K562 (cell line): ENCODE measurements around the gene ANKH. TPM values are rescaled to one million over a fixed set of nuclear protein-coding genes. Genes with fewer than 3 reads are reported as not detected.

Experiments used
- ATAC-seq: fragments of 200-7000 bp; cut with Tn5 transposase; 3 replicates; pipeline ENCODE4 v1.9.1; 2020; ENCODE audit warnings: moderate library complexity
- BruUV-seq: library from RNA; stranded (reverse); fragments of 400-500 nt; replicated peaks from 2 replicates; lab custom pipeline; 2021; lab: Mats Ljungman, UMichigan
- CTCF ChIA-PET: fragments of 300-600 bp; formaldehyde crosslinking; extraction: SDS; loops from one replicate; lab custom pipeline; 2021; ENCODE audit warnings: low intra/inter-chr PET ratio; lab: Yijun Ruan, JAX
- POLR2A ChIA-PET: fragments of 300-600, 350-650 bp; sonication (Branson Sonifier 250); formaldehyde crosslinking; extraction: SDS; loops from one replicate; lab custom pipeline; 2021; ENCODE audit warnings: antibody characterized with exemption, inconsistent platforms; lab: Yijun Ruan, JAX
- DNase-seq, 4 experiments: peaks; one replicate each; pipeline versions ENCODE4 v3.0.0 to v3.0.0-alpha.2; 2011 to 2018; ENCODE audit warnings: low spot score in 3 of 4, mixed read lengths in 3 of 4; ENCODE audit errors: extremely low read depth in 1 of 4
- FAIRE-seq: peaks from 2 replicates; lab custom pipeline; 2011; peaks lifted over from hg19 to GRCh38; lab: Jason Lieb, UNC
- H2AFZ ChIP-seq: 2 replicates; pipeline ENCODE4 v1.6.0; 2011; ENCODE audit warnings: low read depth, low read length, control low read depth, inconsistent platforms
- H3K27ac ChIP-seq: fragments of 200-600 bp; 3 replicates; pipeline ENCODE4 v1.8.0; 2011; ENCODE audit warnings: low read depth, mild to moderate bottlenecking, control low read depth, inconsistent platforms, low read length, moderate library complexity, mixed read lengths; ENCODE audit errors: extremely low read depth
- H3K27me3 ChIP-seq, 2 experiments: fragments of 300-600 bp in 1 of 2; 2 replicates in 1 of 2; 3 replicates in 1 of 2; pipeline versions ENCODE4 v1.6.0 to v1.8.0; 2011; ENCODE audit warnings: inconsistent platforms in 2 of 2, low read length in 2 of 2, mild to moderate bottlenecking in 1 of 2, mixed read lengths in 1 of 2, moderate library complexity in 1 of 2; ENCODE audit not compliant: control insufficient read depth in 2 of 2, insufficient read depth in 2 of 2
- H3K36me3 ChIP-seq: fragments of 300-600 bp; 3 replicates; pipeline ENCODE4 v1.8.0; 2011; ENCODE audit warnings: mild to moderate bottlenecking, low read length, inconsistent platforms; ENCODE audit not compliant: control insufficient read depth, insufficient read depth
- H3K4me1 ChIP-seq, 2 experiments: fragments of 200-600 bp in 1 of 2; replicated peaks in 1 of 2; 2 replicates in 1 of 2; 3 replicates in 1 of 2; pipeline versions ENCODE4 v1.5.1 to v1.8.0; 2011; ENCODE audit warnings: inconsistent platforms in 2 of 2, low read length in 2 of 2, mild to moderate bottlenecking in 1 of 2, mixed read lengths in 1 of 2, moderate library complexity in 1 of 2; ENCODE audit not compliant: control insufficient read depth in 2 of 2, insufficient read depth in 2 of 2
- H3K4me2 ChIP-seq: 2 replicates; pipeline ENCODE4 v1.6.1; 2011; ENCODE audit warnings: low read length, control low read depth, inconsistent platforms, mixed read lengths; ENCODE audit not compliant: insufficient read depth
- H3K4me3 ChIP-seq: fragments of 200-600 bp; sonication (generic), shearing (Covaris generic); 2 replicates; pipeline ENCODE4 v1.5.1; 2016; ENCODE audit warnings: control low read depth, inconsistent platforms
- H3K79me2 ChIP-seq: fragments of 200-600 bp; 3 replicates; pipeline ENCODE4 v1.8.0; 2011; ENCODE audit warnings: low read length, inconsistent platforms; ENCODE audit not compliant: control insufficient read depth, insufficient read depth
- H3K9ac ChIP-seq, 2 experiments: 2 replicates each; pipeline versions ENCODE4 v1.6.0 to v1.6.1; 2011; ENCODE audit warnings: low read depth in 2 of 2, low read length in 2 of 2, control low read depth in 1 of 2, inconsistent platforms in 1 of 2, mild to moderate bottlenecking in 1 of 2, mixed read lengths in 1 of 2; ENCODE audit not compliant: insufficient read depth in 1 of 2
- H3K9me1 ChIP-seq: one replicate; pipeline ENCODE4 v1.6.0; 2011; ENCODE audit warnings: inconsistent platforms, mild to moderate bottlenecking, low read length, moderate library complexity; ENCODE audit not compliant: control insufficient read depth, insufficient read depth
- H3K9me3 ChIP-seq: replicated peaks from 2 replicates; pipeline ENCODE4 v1.5.1; 2011; ENCODE audit warnings: low read depth, low read length, inconsistent platforms; ENCODE audit not compliant: control insufficient read depth, insufficient read depth
- H4K20me1 ChIP-seq: replicated peaks from 2 replicates; pipeline ENCODE4 v1.6.1; 2011; ENCODE audit warnings: low read length, inconsistent platforms, mixed read lengths; ENCODE audit not compliant: control insufficient read depth, insufficient read depth
- CEBPB ChIP-seq: fragments of 450-650 bp; IDR thresholded peaks from 2 replicates; pipeline ENCODE4 v1.6.1; 2016; ENCODE audit warnings: missing genetic modification characterization, missing compliant biosample characterization
- E2F4 ChIP-seq: sonication (generic); formaldehyde crosslinking; IDR thresholded peaks from 2 replicates; pipeline ENCODE4 v1.8.0; 2022; ENCODE audit warnings: mild to moderate bottlenecking, low read depth, missing genetic modification reagents
- HOMEZ ChIP-seq: fragments of 250-450 bp; sonication (Bioruptor Pico); IDR thresholded peaks from 2 replicates; pipeline ENCODE4 v1.4.0; 2020; ENCODE audit warnings: mild to moderate bottlenecking, moderate library complexity
- KLF6 ChIP-seq: fragments of 250-450 bp; sonication (Bioruptor Pico); IDR thresholded peaks from 2 replicates; pipeline ENCODE4 v1.4.0; 2020; ENCODE audit warnings: mild to moderate bottlenecking, moderate library complexity, borderline replicate concordance
- NFXL1 ChIP-seq: fragments of 450-650 bp; formaldehyde crosslinking; IDR thresholded peaks from 2 replicates; pipeline ENCODE4 v1.4.0; 2021; ENCODE audit warnings: mild to moderate bottlenecking
- NR2C2 ChIP-seq, 2 experiments: fragments of 200-800 bp in 1 of 2; sonication (Bioruptor generic) in 1 of 2; sonication (generic) in 1 of 2; formaldehyde crosslinking in 1 of 2; IDR thresholded peaks; 2 replicates each; pipeline versions ENCODE4 v1.6.1 to v1.8.0; 2016 to 2022; ENCODE audit warnings: mild to moderate bottlenecking in 1 of 2, missing compliant biosample characterization in 1 of 2, missing genetic modification characterization in 1 of 2, missing genetic modification reagents in 1 of 2
- SETDB1 ChIP-seq: IDR thresholded peaks from one replicate; pipeline ENCODE4 v1.6.1; 2012; ENCODE audit warnings: low read length, control low read depth, inconsistent platforms
- ZNF407 ChIP-seq: fragments of 450-650 bp; IDR thresholded peaks from 2 replicates; pipeline ENCODE4 v1.6.1; 2016; ENCODE audit warnings: low read depth
- ZNF436 ChIP-seq: fragments of 250-450, 450-650 bp; sonication (Bioruptor Pico); formaldehyde crosslinking; IDR thresholded peaks from 2 replicates; pipeline ENCODE4 v1.7.0; 2020; ENCODE audit warnings: mild to moderate bottlenecking
- ZNF507 ChIP-seq: conservative IDR thresholded peaks from 2 replicates; pipeline ENCODE4 v1.6.1; 2017; ENCODE audit warnings: missing genetic modification characterization, missing compliant biosample characterization
- WGBS: fragments of 100-300 bp; shearing (Covaris generic); methylation state at CpG from one replicate; pipeline ENCODE4 v1.1.6; 2016; ENCODE audit warnings: low coverage, mixed read lengths; ENCODE audit not compliant: insufficient coverage; ENCODE audit errors: missing lambda C conversion rate; 5-methylcytosine and 5-hydroxymethylcytosine counted together
- in situ Hi-C: fragments of 300-500 bp; cut with MboI; formaldehyde crosslinking; loops from 4 replicates; pipeline ENCODE4 v1.15.0; 2018; ENCODE audit warnings: inconsistent platforms, mixed read lengths
- intact Hi-C: fragments of 100-400 bp; cut with micrococcal nuclease; formaldehyde crosslinking; loops from 2 replicates; pipeline ENCODE4 v1.14.2; 2022
- polyA plus RNA-seq, 8 experiments: library from polyadenylated mRNA; depleted of rRNA in 4 of 8; stranded (reverse) in 5 of 8; unstranded in 3 of 8; fragments of >200 nt; fragmentation: Nextera tagmentation in 2 of 8; fragmentation: Illumina TruSeq in 1 of 8; extraction: Ambion mirVana in 2 of 8; extraction: Trizol in 1 of 8; gene quantifications; 2 replicates each; pipeline versions ENCODE4 v1.2.1 to v1.2.3, GENCODE V29; 2011 to 2014; ENCODE audit warnings: inconsistent platforms in 1 of 8, missing spikeins in 1 of 8
- total RNA-seq, 7 experiments: library from RNA; depleted of rRNA in 6 of 7; stranded (reverse); fragments of >200 nt in 6 of 7; fragmentation: Illumina TruSeq in 2 of 7; extraction: Trizol in 2 of 7; gene quantifications; 2 replicates each; pipeline versions ENCODE4 v1.2.1 to v1.2.3, GENCODE V29; 2011 to 2021; ENCODE audit warnings: low replicate concordance in 1 of 7

Gene ANKH
- total and polyA plus RNA-seq, 9 of the 15 experiments (the other 6 are each of a cell fraction or from before 2014, with no cell fraction given) = 0.79 to 12.2 (median 4.5) TPM

GRCh38 chr5:14743601-14744295 lies 127.8 kb downstream of the ANKH start:
- H3K9ac ChIP-seq = no peak overlapping the region
- 3% methylated on average over 6 of the region's 6 CpGs for WGBS
- H3K79me2 ChIP-seq = no peaks in the 10 kb centered on the region
- no peak for ATAC-seq
- CTCF ChIA-PET = no interaction called here
- no peak overlapping the region for H3K4me3 ChIP-seq
- no peak overlapping the region for H3K27ac ChIP-seq
- POLR2A ChIA-PET = interaction anchor here (1.1 to 1.9 kb wide), 2 partner anchors 19 to 24 kb away, joined by 3 to 4 read pairs; no protein-coding TSS in a partner anchor
- no peak for DNase-seq
- no peaks in the 10 kb centered on the region for H3K36me3 ChIP-seq
- in situ Hi-C loops = no loop called here
- no peaks in the 10 kb centered on the region for H3K4me1 ChIP-seq
- peaks cover 11 to 43% of the 10 kb centered on the region in 2 experiments for H3K27me3 ChIP-seq
- TF ChIP-seq NR2C2 (CRISPR knock-in tag; IDR thresholded peaks at IDR 0.05) = no peak
- no peak for TF ChIP-seq NR2C2 (tag; IDR thresholded peaks at IDR 0.05)
- TF ChIP-seq E2F4 (CRISPR knock-in tag) = no peak
- TF ChIP-seq SETDB1 = no peak
- TF ChIP-seq ZNF507 (tag) = no peak
- TF ChIP-seq KLF6 = no peak
- no peak for TF ChIP-seq ZNF407
- no peak for TF ChIP-seq HOMEZ (CRISPR knock-in tag)
- no peak for TF ChIP-seq NFXL1
- TF ChIP-seq ZNF436 (CRISPR knock-in tag) = no peak
- no peak for TF ChIP-seq CEBPB (tag)
- no peak overlapping the region for H2AFZ ChIP-seq
- no peaks in the 10 kb centered on the region for H3K9me1 ChIP-seq
- BruUV-seq = no TSS peak
- no peak overlapping the region for H3K4me2 ChIP-seq
- H4K20me1 ChIP-seq = no peaks in the 10 kb centered on the region
- FAIRE-seq = no peak
- no peaks in the 10 kb centered on the region for H3K9me3 ChIP-seq
- intact Hi-C loops = no loop called here
